ENCODE measurements around the gene GPI. TPM values are rescaled to one million over a fixed set of nuclear protein-coding genes. Genes with fewer than 3 reads are reported as not detected.

Gene GPI
- total RNA-seq, 1 donor = 127 TPM

GRCh38 chr19:34408411-34408810 is 43.4 kb downstream of the GPI start:
- H3K4me3 ChIP-seq (ENCODE audit: low read depth, low read length) = no peak overlapping the region
- no peak for TF ChIP-seq CTCF (IDR thresholded peaks at IDR 0.05; ENCODE audit: insufficient read depth, low read length)
- DNase-seq (ENCODE audit: low read depth) = no peak

GRCh38 chr19:34409189-34410164 is 44.5 kb downstream of the GPI start:
- H3K4me3 ChIP-seq (ENCODE audit: low read depth, low read length) = no peak overlapping the region
- TF ChIP-seq CTCF (IDR thresholded peaks at IDR 0.05; ENCODE audit: insufficient read depth, low read length) = no peak
- DNase-seq (ENCODE audit: low read depth) = no peak

GRCh38 chr19:34411216-34411615 is 46.2 kb downstream of the GPI start:
- no peak for DNase-seq (ENCODE audit: low read depth)
- H3K4me3 ChIP-seq (ENCODE audit: low read depth, low read length) = no peak overlapping the region
- TF ChIP-seq CTCF (IDR thresholded peaks at IDR 0.05; ENCODE audit: insufficient read depth, low read length) = no peak

- no peak for TF ChIP-seq CTCF (IDR thresholded peaks at IDR 0.05; ENCODE audit: insufficient read depth, low read length)
- no peak overlapping the region for H3K4me3 ChIP-seq (ENCODE audit: low read depth, low read length)
- DNase-seq (ENCODE audit: low read depth) = no peak
Observed at GRCh38 chr19:34416021-34416545, 51.1 kb downstream of the GPI start.

GRCh38 chr19:34418300-34418699 is 53.3 kb downstream of the GPI start:
- DNase-seq (ENCODE audit: low read depth) = no peak
- H3K4me3 ChIP-seq (ENCODE audit: low read depth, low read length) = no peak overlapping the region
- no peak for TF ChIP-seq CTCF (IDR thresholded peaks at IDR 0.05; ENCODE audit: insufficient read depth, low read length)

GRCh38 chr19:34426096-34426661 is 61.2 kb downstream of the GPI start:
- H3K4me3 ChIP-seq (ENCODE audit: low read depth, low read length) = no peak overlapping the region
- TF ChIP-seq CTCF (IDR thresholded peaks at IDR 0.05; ENCODE audit: insufficient read depth, low read length) = no peak
- no peak for DNase-seq (ENCODE audit: low read depth)

Data from fibroblast of the aortic adventitia (primary cell).